ENCODE results near the gene KRTAP29-1.
"Not testable (repeated sequence)": the region's sequence is repeated elsewhere in the genome, so short reads cannot be mapped to it uniquely, and the experiment has no call there.

KRTAP29-1 gene

DNA sequence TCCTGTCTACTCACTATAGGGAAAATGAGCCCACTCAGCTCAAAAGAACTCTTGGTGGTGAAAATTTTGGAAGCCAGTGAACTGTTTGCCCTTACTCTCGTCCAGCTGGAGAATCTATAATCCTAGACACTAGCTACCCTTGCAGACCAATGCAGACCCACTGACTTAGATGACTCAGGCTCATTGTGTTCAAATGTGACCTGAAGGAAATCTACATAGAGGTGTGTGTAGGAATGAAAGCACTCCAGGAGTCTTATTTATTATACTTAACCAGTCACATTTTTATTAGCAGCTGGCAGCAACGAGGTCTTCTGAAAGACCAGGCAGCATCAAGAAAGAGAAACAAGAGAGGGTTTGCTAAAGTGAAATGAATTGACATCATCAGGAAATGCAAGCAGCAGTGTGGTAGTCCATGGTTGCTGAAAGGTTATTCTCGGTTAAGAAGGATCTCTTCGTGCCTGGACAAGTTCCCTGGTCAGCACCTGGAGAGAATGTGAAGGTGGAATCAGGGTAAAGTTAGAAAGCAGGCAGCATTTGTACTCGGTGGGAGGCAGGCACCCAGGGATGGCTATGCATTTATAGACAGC lies 1.4 kb downstream of the KRTAP29-1 start:
- no peak for DNase-seq (ENCODE audit: low read depth, low spot score)

DNA sequence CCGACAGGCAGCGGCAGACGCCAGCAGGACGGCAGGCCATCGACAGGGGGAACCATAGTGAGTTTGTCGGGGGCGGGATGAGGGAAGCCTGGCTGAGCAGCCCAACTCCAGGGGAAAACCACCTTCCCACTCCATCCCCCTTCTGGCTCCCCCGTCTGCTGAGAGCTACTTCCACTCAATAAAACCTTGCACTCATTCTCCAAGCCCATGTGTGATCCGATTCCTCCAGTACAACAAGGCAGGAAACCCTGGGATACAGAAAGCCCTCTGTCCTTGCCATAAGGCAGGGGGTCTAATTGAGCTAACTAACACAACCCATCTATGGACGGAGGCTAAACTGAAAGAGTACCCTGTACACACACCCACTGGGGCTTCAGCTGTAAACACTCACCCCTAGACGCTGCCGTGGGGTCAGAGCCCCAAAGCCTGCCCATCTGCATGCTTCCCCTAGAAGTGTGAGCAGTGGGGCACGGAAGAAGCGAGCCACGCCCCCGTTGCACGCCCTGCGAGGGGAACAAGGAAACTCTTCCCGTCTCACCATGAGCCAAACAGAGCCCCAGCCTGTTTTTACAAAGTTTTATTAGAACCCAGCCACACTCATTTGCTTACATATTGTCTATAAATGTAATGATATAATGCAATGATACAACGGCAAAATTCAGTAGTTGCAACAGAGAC lies 4.1 kb downstream of the KRTAP29-1 start:
- DNase-seq (ENCODE audit: low read depth, low spot score), result no peak

DNA sequence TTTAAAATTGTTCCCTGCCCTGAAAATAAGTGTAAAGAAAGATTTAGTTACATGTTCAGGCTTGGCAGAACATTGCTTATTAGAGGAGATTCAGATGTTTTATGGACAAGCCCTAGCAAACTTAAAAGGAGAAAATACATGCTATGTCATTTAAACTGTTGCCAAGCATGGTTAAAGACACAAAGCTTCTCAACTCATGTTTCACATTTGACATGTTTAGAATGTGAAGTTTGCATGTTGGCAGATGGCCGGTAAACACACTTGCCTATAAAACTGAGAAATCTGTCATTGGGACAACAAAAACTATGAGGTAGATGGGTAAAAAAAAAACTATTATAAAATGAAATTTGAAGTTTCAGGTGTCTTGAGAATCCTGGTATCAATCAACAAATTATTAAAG lies 5.8 kb downstream of the KRTAP29-1 start:
- no peak for DNase-seq (ENCODE audit: low read depth, low spot score)

DNA sequence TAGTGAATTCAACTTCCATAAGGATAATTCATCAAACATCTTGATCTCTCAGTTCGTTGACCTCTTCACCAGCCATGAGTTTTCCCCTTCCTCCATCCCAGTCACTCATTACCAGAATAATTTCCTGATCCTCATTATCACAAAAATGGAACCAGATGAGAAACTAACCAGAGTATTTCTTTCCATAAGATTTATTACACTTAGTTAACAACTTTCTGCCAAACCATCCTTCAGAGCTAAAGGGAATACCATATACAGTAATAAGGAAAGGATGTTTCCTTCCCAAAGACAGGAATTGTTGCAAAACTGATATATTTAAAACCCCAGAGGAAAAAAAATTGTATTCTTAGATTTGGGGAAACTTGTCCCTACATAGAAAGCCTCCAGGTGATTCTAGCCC lies 8.6 kb downstream of the KRTAP29-1 start:
- no peak for DNase-seq (ENCODE audit: low read depth, low spot score)

DNA sequence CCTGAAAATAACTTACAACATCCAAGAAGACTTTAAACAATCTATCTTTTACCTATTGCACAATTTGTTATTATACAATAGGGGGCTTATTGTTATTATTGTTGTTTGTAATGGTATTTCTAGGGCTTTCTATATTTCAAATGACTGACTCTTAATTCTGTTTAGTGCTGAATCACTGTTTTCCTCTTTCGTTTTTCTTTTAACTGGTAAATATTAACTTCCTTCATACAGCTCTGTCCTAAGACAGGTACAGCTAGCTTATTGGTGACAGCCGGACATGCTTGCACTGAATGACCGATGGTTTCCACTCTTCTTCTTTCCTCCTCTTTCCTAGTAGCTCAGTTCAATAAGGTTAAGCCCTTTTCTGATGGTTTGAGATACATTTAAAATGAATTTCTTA lies 15.6 kb downstream of the KRTAP29-1 start:
- DNase-seq (ENCODE audit: low read depth, low spot score), result no peak

DNA sequence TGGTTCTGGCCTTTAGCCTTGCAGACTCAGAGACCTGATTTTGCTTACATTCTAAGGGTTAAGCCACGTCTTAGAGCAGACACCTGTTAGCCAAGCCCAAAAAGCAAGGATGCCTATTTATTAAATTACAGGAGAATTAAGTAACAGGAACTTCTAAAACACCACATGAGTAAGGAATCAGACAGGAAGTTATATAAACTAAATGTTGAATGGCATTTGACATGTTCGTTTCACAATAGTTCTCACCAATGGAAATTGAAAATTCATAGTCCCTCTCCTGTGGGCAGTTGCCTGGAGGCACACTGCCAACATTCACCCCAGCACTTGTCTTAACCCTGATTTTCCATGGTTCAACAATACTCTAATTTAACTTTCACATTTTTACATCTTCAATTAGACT lies 18.1 kb downstream of the KRTAP29-1 start:
- DNase-seq (ENCODE audit: low read depth, low spot score), result no peak

DNA sequence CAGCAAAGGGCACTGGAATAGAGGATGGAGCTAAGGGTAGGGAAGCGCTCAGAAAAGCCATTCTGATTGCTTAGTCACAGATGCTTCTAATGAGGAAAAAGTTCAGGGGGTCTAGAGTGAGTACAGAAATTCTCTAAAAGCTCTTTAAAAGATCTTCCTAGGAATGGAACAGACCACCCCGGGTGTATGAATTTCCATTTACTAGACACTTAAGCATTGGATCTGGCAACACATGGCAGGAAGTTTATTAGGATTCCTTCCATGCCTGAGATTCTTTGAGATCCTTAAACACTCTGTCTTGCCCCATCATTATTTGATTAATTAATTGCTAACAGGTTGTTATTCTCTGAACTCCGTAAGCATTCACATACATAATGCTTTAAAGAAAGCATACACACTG lies 18.6 kb downstream of the KRTAP29-1 start:
- DNase-seq (ENCODE audit: low read depth, low spot score), result no peak

DNA sequence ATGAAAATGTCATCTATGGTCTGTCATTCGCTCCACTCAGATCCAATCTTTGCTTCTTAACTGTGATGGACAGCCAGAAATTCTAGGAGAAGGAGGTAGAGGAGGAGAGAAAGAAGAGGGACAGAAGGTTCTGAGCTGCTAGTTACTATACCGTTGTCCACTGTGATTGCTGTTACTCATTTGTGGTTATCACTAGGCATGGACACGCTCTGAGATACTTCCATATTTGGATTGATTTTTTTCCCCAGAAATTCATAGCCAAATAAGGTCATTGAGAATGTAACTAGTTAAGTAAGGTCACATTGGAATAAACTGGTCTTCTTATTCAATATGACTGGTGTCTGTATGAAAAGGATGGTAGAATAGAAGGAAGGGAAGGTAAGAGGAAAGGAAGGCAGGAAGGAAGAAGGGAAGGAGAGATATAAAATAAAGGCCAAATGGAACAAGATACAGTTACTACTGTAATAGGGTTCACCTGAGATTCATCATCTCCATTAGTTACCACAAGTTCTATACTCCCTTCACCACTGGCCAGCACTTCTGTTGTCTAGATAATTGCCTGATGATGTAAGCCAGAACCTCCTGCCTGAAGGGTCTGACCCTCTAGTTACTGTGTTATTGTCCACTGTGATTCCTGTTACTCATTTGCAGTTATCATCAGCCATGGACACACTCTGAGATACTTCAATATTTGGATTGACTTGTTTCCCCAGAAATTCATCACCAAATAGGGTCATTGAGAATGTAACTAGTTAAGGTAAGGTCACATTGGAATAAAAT lies 24.3 kb downstream of the KRTAP29-1 start:
- no peak for DNase-seq (ENCODE audit: low read depth, low spot score)

DNA sequence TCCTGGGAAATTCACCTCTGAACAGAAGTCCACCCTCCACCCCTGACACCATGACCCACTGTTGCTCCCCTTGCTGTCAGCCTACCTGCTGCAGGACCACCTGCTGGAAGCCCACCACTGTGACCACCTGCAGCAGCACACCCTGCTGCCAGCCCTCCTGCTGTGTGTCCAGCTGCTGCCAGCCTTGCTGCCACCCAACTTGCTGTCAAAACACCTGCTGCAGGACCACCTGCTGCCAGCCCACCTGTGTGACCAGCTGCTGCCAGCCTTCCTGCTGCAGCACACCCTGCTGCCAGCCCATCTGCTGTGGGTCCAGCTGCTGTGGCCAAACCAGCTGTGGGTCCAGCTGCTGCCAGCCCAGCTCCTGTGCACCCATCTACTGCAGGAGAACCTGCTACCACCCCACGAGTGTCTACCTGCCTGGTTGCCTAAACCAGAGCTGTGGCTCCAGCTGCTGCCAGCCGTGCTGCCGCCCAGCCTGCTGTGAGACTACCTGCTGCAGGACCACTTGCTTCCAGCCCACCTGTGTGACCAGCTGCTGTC lies 26.9 kb downstream of the KRTAP29-1 start, which contains the start of gene KRTAP9-7:
TSS of gene KRTAP9-7 (plus strand) at position 51 of the 543 bp plus-strand sequence. CDS start at position 51, 0 bp downstream.
- DNase-seq (ENCODE audit: low read depth, low spot score), result not testable (repeated sequence)

DNA sequence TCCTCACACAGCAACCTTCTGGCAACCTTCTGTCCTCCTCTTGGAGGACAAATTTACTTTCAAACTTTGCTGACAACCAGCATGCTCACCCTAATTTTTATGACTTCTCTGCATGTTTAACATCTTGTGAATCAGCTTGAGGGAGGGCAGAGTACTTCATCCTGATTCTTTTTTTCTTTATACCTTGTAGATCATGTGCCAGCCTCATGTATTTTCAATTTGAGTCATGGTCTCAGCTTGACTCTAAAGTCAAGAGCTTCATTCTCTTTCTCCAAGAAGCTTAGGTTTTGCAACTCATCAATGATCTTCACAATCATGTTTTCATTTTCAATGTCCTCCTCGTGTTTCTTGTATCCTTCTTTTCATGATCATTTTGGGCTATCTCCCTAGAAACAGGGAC lies 30.8 kb downstream of the KRTAP29-1 start:
- no peak for DNase-seq (ENCODE audit: low read depth, low spot score)

DNA sequence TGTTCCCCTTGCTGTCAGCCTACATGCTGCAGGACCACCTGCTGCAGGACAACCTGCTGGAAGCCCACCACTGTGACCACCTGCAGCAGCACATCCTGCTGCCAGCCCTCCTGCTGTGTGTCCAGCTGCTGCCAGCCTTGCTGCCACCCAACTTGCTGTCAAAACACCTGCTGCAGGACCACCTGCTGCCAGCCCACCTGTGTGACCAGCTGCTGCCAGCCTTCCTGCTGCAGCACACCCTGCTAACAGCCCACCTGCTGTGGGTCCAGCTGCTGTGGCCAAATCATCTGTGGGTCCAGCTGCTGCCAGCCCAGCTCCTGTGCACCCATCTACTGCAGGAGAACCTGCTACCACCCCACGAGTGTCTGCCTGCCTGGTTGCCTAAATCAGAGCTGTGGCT lies 31.3 kb downstream of the KRTAP29-1 start:
- not testable (repeated sequence) for DNase-seq (ENCODE audit: low read depth, low spot score)

DNA sequence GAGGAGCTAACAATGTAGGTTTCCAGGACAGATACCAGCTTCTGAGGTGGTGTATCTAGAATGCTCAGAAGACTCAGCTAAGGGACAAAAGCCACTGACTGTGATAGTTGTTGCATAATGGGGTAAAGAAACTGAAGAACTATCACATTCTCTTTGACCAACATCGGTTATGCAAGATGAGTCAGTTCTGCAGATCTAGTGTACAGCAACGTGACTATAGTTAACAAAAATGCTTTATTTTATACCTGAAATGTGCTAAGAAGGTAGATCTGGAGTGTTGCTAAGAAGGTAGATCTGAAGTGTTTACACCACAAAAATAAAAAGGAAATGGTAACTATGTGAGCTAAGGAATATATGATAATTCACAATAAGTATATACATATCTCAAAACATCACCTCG lies 34.9 kb downstream of the KRTAP29-1 start:
- DNase-seq (ENCODE audit: low read depth, low spot score), result no peak

DNA sequence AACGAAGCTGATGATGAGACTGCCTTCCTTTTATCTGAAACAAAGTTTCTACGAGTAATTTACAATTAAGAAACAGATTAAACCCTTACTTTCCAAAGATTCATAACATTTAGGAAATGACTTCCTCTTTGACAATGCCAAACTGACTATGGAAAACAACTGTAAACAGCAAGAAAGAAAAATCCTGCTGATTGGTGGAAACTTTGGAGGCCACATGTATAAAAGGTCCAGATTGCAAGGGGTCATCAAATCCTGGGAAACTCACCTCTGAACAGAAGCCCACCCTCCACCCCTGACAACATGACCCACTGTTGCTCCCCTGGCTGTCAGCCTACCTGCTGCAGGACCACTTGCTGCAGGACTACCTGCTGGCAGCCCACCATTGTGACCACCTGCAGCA lies 37.6 kb downstream of the KRTAP29-1 start, which contains the start of gene KRTAP9-6:
TSS of gene KRTAP9-6 (plus strand) at position 301 of the 400 bp plus-strand sequence. CDS start at position 301, 0 bp downstream.
- DNase-seq (ENCODE audit: low read depth, low spot score), result no peak

DNA sequence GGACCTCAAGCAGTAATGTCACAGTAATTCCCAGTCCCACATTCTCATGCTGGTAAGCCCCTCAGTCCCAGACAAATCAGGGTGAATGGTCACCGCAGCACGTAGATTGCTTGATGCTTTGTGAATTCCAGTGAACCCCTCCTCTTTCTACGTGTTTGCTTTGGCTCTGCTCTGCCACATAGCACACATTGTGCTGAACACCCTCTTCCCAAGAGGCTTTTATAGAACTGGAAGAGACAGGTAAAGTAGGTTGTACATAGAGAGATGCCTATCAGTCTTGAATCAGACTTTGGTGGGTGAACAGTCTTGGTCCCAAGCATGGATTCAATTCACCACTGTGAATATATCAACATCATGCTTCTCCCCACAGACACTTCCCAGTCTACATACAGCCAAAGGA lies 38.1 kb downstream of the KRTAP29-1 start:
- DNase-seq (ENCODE audit: low read depth, low spot score), result no peak

DNA sequence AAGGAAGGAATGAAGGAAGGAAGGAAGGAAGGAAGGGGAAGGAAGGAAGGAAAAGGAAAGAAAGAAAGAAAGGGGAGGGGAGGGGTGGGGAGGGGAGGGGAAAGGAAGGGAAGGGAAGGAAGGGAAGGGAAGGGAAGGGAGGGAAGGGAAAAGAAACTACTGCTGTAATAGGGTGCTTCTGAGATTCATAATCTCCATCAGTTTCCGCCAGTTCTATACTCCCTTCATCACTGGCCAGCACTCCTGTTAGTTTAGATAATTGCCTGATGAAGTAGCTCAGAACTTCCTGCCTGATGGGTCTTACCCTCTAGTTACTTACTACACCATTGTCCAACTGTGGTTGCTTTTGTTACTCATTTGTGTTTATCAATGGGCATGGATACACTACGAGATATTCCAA lies 39.4 kb downstream of the KRTAP29-1 start:
- no peak for DNase-seq (ENCODE audit: low read depth, low spot score)

DNA sequence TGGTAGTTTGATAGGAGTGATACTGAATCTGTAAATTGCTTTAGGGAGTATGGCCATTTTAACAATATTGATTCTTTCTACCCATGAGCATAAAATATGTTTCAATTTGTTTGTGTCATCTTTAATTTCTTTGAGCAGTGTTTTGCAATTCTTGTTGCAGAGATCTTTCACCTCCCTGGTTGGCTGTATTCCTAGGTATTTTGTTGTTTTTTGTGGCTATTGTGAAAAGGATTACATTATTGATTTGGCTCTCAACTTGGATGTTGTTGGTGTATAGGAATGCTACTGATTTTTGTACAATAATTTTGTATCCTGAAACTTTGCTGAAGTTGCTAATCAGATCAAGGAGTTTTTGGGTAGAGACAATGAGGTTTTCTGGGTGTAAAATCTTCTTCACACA lies 44.2 kb downstream of the KRTAP29-1 start:
- DNase-seq (ENCODE audit: low read depth, low spot score), result no peak

DNA sequence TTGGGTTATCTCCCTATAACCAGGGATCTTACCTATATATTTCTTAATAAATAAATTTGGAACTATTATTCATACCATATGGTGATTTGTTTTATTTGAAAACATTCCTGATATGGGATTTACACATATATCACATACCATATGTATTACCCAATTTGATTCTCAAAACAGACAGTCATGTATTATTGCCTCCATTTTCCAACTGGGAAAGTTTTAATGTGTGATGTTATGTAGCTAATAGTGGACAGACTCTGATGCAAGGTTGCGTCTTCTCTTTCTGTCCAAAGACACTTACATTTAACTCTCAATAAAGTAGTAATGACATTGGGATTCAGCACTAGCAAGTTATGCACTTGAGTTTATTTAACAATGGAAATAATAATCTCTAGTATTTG lies 46.4 kb downstream of the KRTAP29-1 start:
- no peak for DNase-seq (ENCODE audit: low read depth, low spot score)

DNA sequence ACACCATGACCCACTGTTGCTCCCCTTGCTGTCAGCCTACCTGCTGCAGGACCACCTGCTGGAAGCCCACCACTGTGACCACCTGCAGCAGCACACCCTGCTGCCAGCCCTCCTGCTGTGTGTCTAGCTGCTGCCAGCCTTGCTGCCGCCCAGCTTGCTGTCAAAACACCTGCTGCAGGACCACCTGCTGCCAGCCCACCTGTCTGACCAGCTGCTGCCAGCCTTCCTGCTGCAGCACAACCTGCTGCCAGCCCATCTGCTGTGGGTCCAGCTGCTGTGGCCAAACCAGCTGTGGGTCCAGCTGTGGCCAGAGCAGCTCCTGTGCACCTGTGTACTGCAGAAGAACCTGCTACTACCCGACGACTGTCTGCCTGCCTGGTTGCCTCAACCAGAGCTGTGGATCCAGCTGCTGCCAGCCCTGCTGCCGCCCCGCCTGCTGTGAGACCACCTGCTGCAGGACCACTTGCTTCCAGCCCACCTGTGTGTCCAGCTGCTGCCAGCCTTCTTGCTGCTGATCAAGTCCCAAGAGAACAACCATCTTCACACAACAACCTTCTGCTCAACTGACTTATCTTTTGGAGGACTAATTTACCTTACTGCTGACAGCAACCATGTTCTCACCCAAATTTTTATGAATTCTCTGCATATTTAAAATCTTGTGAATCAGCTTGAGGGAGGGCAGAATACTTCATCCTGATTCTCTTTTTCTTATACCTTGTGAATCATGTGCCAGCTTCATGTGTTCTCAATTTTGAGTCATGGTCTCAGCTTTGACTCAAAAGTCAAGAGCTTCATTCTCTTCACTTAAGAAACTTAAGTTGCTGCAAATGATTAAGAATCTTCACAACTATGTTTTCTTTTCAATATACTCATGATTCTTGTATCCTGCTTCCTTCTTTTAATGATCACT lies 47.0 kb downstream of the KRTAP29-1 start, which contains the start of gene KRTAP9-9:
TSS of gene KRTAP9-9 (plus strand) at position 4 of the 910 bp plus-strand sequence.
- DNase-seq (ENCODE audit: low read depth, low spot score), result not testable (repeated sequence)

DNA sequence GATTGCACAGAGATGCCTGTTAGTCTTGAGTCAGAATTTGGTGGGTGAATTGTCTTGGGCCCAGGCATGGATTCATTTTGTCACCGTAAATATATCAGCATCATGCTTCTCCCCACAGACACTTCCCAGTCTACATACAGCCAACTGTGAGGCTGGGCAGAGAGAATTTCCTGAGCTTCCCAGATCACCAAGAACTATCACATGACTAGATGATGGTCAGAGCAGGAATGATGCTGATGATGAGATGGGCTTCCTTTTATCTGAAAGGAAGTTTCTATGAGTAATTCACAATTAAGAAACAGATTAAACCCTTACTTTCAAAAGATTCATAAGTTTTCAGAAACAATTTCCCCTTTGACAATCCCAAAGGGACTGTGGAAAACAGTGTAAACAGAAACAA lies 47.8 kb downstream of the KRTAP29-1 start:
- DNase-seq (ENCODE audit: low read depth, low spot score), result no peak
